C4-2B (cell line): Measurements from ENCODE around the gene HCN4.
"Not testable (repeated sequence)": the region's sequence is repeated elsewhere in the genome, so short reads cannot be mapped to it uniquely, and the experiment has no call there.

Experiments
- H3K27ac ChIP-seq: fragments of 450-650 bp; 2 replicates; pipeline ENCODE4 v1.5.1; 2017
- CTCF ChIP-seq: fragments of 450-650 bp; conservative IDR thresholded peaks from 2 replicates; pipeline ENCODE4 v1.5.1; 2017; ENCODE audit warnings: mild to moderate bottlenecking
- ZFX ChIP-seq: fragments of 450-650 bp; IDR thresholded peaks from 2 replicates; pipeline ENCODE4 v1.6.1; 2017

Gene HCN4

GRCh38 chr15:73318463-73319351 is 50.1 kb downstream of the HCN4 start:
- TF ChIP-seq CTCF (no peak), ZFX (no peak)
- no peak overlapping the region for H3K27ac ChIP-seq

GRCh38 chr15:73317651-73318462 is 50.9 kb downstream of the HCN4 start:
- H3K27ac ChIP-seq = no peak overlapping the region
- TF ChIP-seq CTCF (no peak), ZFX (no peak)

- no peak overlapping the region for H3K27ac ChIP-seq
- TF ChIP-seq CTCF (no peak), ZFX (no peak)
These were observed 54.9 kb downstream of the HCN4 start for GRCh38 chr15:73313861-73314260.

GRCh38 chr15:73308305-73308704 is 60.5 kb downstream of the HCN4 start:
- TF ChIP-seq CTCF (no peak), ZFX (no peak)
- H3K27ac ChIP-seq = no peak overlapping the region

- TF ChIP-seq CTCF (peak; percentile 77), ZFX (no peak)
- H3K27ac ChIP-seq = no peak overlapping the region
These were observed 63.2 kb downstream of the HCN4 start for GRCh38 chr15:73305331-73306211.

GRCh38 chr15:73303636-73304035 is 65.1 kb downstream of the HCN4 start:
- TF ChIP-seq CTCF (no peak), ZFX (no peak)
- H3K27ac ChIP-seq = no peak overlapping the region

GRCh38 chr15:73300286-73300685 is 68.5 kb downstream of the HCN4 start:
- not testable (repeated sequence) for H3K27ac ChIP-seq
